HG03095 (cell line): ENCODE measurements around the gene COL16A1.

Experiments
- ATAC-seq: cut with Tn5 transposase; IDR thresholded peaks from one replicate; pipeline ENCODE4 v1.9.1; 2021; ENCODE audit warnings: moderate library complexity; ENCODE audit not compliant: unreplicated experiment

The COL16A1 gene

DNA sequence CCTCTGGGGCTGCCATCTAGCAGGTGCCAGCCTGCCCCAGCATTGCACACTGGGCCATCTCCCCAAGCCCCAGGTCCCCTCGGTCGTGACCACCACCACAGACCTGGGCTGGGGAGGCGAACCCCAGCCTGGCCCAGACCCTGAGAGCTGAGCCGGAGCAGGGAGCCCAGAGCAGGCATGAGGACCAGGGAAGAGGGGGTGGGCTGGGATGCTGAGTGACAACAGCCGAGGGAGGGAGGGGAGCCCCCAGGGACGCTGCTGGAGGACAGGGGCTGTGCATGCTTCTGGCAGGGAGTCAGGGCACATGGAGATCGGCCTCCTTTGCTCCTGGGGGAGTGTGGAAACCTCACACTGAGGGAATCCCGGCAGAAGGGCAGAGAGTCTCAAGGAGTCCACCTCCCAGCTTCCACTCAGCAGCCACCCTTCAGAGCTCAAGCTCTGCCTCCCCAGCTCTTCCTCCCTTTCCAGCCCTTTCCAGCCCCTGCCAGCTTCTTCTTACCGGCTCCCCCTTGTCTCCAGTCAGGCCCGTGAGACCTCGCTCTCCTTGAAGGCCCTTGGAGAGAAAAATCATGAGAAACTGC is 35.4 kb downstream of the COL16A1 start:
- ATAC-seq: no peak

DNA sequence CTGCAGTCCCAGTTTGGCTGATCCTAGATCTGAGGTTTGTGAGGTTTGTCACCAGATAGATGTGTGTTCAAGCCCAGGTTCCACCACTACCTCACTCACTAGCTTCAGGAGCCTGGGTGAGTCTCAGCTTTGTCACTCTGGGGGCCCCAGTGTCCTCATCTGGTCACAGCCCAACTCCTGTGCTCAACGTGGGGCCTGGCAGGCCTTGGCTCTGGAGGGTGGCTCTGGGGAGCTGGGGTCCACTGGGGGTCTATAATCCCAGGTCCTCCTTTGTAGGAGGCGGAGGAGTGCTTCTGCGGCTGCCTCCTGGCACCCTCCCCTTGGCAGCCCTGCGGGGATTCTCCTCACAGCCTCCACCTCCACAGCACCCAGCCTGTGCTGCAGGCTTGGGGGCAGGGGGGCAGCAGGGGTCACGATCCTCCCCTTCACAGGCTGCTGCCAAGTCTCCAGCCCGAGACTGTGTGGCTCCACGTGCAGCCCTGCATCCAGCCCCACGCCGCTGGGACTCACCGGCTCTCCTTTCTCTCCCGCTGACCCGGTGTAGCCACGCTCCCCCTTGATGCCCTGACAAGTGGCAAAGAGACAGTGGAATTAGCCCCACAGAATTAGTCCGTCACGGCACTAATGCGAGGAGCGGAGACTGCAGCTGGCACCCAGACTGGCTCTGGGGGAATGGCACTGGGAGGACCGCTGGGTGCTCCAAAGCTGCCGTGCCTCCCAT is 36.6 kb downstream of the COL16A1 start:
- no peak for ATAC-seq

DNA sequence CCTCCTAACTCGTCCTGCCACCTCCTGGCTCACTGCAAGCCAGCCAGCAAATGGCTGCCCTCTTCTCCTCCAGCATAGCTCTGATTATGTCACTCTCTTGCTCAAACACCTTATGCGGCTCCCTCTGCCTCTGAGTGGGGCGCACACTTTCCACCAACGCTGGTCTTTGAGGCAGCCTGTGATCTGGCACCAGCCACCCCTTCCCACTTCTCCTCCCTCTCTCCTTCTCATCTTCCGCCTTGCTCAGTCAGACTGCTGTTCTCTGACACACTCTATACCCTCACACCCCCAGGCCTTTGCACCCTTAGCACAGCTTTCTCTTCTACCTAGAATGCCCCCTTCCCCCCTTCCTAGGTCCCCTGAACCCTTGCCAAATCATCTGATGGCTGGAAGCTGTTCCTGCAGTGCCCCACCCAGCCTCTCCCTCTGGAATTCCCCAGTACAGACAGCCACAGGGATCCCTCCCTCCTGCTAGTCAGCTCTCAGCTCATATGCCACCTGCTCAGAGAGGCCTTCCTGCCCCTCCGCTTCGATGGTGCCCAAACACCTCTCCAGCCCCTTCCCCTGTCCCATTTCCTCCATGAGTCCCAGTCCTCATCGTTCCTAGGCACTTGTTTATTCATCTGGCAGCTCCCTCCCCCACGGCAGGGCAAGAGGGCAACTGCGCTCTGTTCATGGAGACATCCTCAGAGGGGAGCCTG is 37.4 kb downstream of the COL16A1 start:
- ATAC-seq: no peak

DNA sequence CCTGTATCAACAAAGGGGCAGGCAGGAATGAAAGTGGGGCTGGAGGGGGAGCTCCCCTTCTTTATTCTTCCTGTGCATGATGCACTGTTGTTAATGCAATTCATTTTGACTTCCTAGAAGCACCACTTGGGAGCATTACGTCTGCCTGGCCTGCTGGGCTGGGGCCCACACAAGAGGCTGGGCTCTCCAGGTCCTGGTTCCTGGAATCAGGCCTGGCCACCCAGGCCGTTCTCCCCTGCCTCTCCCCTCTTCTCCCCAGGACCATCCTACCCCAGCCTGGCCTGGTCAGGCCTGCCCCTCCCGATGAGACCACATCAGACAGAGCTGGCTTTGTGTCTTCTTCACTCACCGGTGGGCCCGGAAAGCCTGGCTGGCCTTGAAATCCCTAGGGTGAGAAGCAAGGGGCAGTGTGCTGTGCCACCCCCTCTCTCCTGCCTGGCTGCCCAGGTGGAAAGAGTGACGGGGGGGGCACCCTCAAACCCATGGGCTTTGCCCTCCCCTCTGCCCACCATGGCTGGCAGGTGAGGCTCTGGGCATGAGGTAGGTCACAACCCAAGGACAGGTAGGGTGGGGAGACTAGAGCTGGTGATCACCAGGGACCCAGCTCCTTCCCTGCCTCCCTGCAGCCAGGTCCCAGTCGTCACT is 38.5 kb downstream of the COL16A1 start:
- no peak for ATAC-seq

DNA sequence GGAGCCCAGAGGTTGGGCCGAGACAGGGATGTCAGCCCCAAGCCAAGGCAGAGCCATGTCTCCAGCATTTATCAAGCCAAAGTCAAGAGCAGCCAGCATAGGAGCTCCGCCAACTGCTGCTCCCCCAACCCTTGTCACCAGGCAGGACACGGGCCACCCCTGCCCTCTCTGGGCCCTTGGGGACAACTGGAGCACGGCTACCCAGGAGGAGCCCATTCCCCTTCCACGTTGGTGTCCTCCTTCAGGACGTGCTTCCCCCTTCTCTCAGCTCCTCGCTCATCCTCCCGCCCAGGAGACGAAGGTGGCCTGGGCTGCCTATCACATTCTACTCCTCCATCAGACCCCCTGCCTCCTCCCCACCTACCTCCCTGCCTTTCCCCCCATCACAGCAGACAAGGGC is 39.3 kb downstream of the COL16A1 start:
- no peak for ATAC-seq

DNA sequence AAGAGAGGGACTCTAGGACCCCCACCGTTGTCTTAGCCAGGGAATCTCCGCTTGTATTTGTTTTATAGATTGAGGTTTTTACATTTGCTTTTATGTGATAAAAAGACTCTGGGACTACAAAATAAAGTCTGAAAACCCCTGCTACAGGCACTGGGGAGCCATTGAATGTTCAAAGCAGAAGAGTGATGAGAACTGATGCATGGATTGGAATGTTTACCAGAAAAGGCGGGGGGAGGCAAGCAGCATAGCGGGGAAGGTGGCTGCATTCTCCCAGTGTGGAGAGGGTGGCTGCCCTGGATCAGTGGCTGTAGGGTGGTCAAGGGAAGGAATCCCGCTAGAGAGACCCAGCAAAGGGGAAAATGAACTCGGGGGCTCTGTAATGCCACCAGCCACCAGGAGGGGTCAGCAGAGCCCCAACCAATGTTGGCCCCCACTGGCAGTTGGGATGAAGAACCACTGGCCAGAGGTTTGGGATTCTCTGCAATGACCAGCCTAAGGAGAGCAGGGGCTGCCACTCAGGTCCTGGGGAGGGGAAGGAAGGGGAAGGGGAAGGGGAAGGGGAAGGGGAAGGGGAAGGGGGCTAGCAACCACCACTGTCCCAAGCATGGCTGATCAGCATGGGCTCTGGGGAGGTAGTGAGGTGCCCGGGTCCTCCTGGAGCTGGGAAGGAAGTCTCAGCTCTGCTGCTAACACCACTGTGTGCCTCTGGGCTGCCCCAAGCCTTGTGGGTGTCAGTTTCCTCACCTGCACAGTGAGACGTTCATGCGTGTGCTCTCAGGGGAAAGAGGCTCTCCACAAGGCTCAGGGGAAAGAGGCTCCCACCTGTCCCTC is 40.0 kb downstream of the COL16A1 start:
- no peak for ATAC-seq

DNA sequence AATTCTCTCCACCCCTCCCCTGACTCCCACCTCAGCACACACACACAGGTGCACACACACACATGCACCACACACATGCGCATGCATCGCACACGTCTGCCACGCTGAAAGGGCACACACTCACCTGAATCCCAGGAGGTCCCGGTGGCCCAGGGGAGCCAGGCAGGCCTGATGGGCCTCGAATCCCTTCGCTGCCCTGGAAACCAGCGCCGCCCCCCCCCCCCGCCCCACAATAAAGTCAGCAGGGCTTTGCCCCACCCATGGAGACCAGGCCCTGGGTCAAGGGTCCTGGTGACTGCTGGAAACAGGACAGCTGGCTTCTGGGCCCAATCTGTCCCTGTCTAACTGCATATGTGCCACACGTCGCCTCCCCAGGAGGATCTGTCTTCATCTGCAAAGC is 41.4 kb downstream of the COL16A1 start:
- ATAC-seq: no peak

DNA sequence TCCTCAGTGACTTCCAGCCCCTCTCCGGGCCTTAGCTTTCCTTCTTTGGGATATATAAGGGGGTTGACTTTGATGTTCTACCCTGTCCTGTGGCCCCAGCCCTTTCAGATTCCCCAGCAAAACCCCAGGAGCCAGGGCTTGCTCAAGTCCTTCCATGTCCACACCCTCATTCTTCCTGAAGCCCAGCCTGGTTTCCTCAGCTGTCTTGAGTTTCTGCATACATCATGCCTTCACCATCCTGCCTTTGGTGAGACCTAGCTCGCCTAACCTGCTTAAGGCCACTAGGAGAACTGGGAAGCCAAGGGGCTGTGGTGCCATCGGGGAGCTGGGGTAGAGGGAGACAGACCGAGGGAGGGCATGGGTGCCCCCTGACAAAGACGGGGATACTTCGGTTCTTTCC is 42.0 kb downstream of the COL16A1 start:
- ATAC-seq: no peak

DNA sequence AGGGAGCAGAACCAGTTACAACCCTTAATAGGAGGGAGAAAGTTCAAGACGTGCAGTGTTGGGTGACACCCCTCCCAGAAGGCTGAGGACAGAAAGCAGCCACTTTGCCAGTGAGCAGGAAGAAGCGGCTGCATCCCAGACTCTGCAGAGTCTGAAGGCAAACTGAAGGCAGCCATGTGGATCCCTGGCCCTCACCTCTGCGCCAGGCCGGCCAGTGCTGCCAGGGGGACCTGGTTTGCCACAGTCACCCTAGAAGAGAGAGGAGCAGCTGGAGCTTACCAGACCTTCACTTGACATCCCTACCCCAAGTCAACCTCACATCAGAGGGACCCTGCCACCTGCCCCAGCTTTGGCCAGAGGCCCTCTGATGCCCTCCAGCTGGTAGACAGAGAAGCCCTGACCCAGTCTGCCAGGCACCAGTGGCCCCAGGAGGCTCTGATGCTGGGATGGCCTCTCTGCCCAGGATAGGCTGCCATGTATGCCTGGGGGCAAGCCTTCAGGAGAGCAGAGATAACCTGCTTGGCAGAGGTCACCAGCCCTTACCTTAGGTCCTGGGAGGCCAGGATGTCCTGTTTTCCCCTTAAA is 42.9 kb downstream of the COL16A1 start:
- ATAC-seq: no peak

DNA sequence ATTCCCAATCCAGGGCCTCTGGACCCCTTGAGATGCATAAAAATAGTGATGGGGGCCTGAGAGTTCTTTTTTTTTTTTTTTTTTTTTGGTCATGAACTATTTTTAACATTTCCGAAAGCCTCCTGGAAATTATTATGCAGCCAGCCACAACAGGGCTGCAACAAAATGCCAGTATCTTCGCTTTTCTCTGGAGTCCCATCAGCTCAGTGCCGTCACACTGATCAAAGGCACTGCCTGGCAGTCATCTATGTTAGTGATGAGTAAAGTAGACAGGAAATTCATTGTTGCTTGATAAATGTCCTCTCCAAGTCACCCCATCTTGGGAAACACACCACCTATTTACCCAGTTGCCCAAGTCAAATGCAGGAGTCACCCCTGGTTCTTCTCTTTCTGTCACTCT is 43.9 kb downstream of the COL16A1 start:
- ATAC-seq: no peak

DNA sequence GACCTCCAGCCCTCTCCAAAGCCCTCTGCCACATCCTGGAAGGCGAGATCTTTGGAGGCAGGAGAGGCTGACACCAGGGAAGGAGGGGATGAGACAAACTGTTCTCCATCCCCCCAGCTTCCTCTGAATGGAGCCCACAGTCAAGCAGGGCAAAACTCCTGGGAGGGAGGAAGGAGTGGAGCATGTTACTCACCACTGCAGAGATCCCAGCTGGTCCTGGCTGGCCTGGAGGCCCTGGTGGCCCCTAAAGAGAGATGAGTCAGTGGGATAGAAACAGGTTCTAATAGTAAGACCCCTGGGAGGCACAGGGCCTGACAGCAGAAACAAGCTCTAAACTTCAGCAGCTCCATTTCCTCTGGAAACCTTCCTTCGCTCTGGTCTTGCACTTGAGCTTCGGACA is 45.1 kb downstream of the COL16A1 start:
- ATAC-seq: no peak

DNA sequence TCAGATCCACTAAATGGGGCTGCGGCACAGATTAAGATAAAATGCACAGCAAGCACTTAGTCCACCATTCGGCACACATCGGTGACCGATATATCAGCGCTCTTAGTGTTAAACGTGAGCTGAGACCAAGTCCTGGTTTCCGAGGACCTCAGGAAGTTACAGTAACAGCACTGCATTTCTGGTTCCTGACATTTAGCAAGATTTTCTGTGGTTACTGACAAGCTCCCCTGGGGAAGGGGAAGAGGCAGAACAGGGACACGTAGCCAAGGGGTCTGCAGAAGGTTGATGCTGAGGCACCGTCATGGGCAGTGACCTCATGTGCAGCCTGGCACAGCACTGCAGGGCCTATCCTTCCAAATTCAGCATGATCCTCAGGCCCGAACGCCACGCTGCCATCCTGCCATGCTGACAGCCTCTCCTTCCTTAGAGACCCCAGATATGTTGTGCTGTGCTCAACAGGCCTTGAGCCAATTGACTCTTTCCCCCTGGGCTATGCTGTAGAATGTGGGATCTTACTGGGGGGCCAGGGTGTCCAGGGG is 45.8 kb downstream of the COL16A1 start:
- no peak for ATAC-seq

DNA sequence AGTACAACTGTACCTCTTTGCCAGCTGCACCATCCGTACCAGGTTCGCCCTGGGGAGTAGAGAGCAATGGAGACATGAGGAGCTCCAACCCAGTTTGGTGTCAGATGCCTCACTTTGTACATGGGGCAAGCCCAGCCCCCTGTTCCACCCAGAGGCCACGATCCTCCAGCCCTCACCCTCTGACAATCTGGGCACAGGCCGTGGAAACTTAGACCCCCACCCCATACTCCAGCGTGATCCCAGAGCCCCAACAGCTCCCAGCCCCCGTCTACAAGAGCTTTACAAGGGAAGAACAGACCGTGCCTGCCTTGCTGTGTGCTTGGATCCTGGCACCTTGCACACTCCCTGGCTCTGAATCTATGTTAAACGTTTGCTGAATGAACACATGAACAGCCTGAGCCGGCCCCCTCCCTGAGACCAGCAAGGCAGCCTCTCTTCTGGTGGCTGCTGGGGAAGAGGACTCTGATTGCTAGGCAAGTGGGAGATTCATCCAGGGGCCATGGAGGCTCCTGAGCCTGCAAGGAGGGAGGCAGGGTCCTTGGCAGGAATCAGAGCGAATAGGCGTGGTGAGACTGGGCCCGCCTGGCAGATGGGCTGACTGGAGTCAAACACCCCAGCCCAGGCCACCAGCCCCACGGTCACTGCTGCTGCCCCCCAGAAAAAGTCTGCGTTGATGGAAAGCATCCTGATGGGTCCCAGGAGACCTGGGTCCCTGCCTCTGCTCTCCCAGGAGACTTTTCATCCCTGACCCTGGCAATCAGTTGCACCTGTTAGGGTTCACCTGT is 46.6 kb downstream of the COL16A1 start:
- no peak for ATAC-seq

DNA sequence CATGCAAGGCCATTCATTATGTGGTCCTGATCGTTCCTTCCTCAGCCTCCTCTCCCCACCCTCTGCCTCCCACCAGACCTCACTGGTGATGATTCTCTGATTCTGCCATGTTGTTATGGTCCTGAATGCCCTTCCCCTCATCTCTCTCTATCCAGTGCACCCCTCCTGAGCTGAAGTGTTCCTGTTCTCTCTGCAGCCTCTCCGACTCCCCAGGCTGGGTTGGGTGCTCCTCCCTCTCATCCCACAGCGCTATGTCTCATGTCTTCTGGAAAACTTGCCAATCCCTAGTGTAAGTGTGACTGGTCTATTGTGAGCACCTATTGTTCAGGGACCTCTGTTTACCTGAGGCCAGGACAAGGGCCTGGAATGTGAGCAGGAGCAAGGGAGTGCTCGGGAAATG is 48.1 kb downstream of the COL16A1 start:
- ATAC-seq: no peak

DNA sequence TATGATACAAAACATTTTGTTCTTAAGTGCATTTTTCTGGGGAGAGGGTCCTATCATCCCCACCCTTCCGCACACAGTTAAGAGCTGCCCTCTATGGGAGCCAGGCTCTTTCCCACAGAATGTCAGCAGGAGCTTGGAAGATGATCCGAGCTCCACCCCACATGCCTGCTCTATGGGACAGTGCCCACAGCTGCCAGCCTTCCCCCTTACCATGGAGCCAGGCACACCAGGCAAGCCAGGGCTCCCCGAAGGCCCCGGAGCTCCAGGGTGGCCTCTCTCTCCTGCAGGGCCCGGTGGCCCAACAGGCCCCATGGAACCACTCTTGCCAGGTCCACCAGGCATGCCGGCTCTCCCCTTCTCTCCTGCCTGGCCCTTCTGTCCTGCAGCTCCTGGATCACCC is 48.7 kb downstream of the COL16A1 start:
- no peak for ATAC-seq

DNA sequence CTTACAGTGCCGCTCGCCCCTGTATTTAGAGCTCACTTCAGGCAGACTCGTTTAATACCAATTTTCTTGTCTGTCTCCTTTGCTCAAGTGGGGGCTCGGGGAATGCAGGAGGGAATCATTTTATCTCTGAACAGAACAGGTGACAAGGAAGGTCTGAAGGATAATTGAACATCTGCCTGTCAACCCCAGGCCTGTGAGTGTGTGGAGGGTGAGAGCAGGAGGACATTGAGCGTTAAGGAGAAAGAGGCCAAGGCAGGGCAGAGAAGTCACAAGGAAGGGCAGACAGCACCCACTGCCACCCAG is 49.4 kb downstream of the COL16A1 start:
- ATAC-seq: no peak

DNA sequence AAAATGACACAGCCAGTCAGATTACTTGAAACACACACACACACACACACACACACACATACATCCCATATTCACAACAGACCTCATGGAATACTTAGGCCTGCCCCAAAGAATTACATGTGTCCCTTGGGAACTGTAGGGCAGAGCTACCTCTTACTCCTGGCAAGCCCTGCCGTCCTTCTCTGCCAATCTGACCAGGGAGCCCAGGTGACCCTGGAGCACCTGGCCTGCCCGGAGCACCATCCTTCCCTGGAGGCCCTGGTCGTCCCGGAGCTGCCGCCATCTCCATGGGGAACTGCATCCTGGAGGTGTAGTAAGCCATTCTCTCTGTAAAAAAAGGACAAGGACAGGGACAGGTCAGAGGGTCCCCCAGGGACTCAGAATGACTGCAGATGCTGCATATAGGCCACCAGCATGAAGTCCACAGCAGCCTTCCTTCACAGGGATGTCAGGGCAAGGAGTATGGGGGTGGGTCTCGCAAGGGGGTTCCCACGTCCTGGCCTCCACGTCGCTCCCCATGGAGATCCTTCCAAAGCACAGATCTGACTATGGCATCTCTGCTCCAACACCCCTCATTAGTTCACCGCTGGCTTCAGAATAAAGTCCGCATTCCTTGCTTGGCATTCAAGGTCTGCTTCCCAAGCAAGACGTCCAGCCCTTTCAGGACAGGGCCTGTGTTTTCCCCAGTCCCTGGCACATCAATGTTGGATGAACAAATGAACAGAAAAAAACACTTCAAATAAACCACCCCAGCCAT is 49.9 kb downstream of the COL16A1 start:
- no peak for ATAC-seq

DNA sequence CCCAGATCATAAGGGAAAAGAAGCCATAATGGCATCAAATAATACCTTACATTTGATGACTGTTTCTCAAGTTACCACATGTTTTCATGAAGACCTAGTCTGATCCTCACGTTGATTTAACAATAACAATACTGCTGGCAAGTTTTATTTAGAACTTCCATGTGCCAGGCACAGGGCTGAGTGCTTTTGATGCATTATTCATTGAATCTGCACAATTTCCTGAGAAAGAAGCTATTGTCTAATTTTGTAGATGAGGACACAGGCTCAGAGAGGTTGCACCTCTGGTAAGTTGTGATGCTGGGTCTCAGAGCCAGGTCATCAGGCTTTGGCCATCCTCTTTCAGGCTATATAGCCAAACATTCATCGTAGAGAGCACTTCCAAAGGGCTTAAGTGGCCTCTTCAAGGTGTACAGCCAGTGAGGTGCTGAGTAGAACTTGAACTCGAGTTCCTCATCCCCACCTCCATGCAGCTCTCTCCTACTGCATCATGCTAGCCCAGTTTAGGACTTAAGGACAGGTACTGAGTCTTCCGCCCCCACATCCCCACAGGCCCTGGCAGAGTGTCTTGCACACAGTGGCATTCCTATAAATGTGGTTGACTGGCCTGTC is 50.8 kb downstream of the COL16A1 start:
- ATAC-seq: no peak

DNA sequence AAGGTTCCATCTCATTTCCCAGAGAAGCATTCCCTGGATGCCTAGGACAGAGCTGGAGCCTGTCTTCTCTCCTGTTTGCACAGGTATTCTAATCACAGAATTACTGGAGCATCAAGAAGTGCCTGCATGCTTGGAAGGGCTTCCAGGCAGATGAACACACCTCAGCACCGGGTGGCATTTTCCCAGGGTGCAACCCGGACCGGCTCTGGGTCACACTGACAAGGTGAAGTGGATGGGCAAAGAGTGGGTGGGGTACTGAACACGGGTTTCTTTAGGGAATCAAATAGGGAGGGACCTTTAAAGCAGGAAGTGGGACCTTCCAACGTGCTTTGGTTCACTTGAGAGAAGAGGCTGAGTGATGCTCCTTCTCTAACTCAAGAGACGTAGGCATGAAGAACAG is 52.1 kb downstream of the COL16A1 start:
- ATAC-seq: no peak
